Activated CD4-positive, alpha-beta memory T cell treated with anti-CD3 and anti-CD28 coated beads, Interleukin-2, amount 10 ng/mL, durations not matched to agents 7 days and 5 days (primary cell): ENCODE data around the gene SDR39U1. TPM values are rescaled to one million over a fixed set of nuclear protein-coding genes. Genes with fewer than 3 reads are reported as not detected.

Experiments
- total RNA-seq, 2 experiments: library from RNA; stranded (reverse); gene quantifications; one replicate each; pipeline ENCODE4 v1.2.3, GENCODE V29; 2021

The SDR39U1 gene
- total RNA-seq, 2 experiments from 2014 or later = 38.5 to 41.6 TPM

Other genes starting within 250 kb of the SDR39U1 start
- 10 to 100 TPM; 30.8 to 35.1 TPM for gene TM9SF1, start 247.3 kb downstream of the SDR39U1 start, total RNA-seq
- under 1 TPM; 0.48 to 0.76 TPM for gene TSSK4, start 237.1 kb downstream of the SDR39U1 start, total RNA-seq
- gene CHMP4A, start 229.3 kb downstream of the SDR39U1 start, total RNA-seq = 10 to 100 TPM; 92.9 to 97.9 TPM
- 10 to 100 TPM; 13.5 to 17.0 TPM for gene MDP1, start 226.7 kb downstream of the SDR39U1 start, total RNA-seq
- 100 to 1,000 TPM; 190 to 197 TPM for gene NEDD8, start 210.4 kb downstream of the SDR39U1 start, total RNA-seq
- 10 to 100 TPM; 78.1 to 90.3 TPM for gene GMPR2, start 209.8 kb downstream of the SDR39U1 start, total RNA-seq
- gene TINF2, start 200.2 kb downstream of the SDR39U1 start, total RNA-seq = 100 to 1,000 TPM; 133 to 139 TPM
- gene TGM1, start 179.6 kb downstream of the SDR39U1 start, total RNA-seq = 1 to 10 TPM; 4.0 to 4.4 TPM
- 10 to 100 TPM; 40.2 to 41.0 TPM for gene RABGGTA, start 171.2 kb downstream of the SDR39U1 start, total RNA-seq
- 10 to 100 TPM; 31.6 to 33.4 TPM for gene DHRS1, start 143.0 kb downstream of the SDR39U1 start, total RNA-seq
- gene NOP9, start 142.9 kb downstream of the SDR39U1 start, total RNA-seq = 10 to 100 TPM; 25.8 to 27.7 TPM
- gene CIDEB, start 134.8 kb downstream of the SDR39U1 start, total RNA-seq = 10 to 100 TPM; 38.4 to 39.6 TPM
- gene LTB4R2, start 132.6 kb downstream of the SDR39U1 start, total RNA-seq = 10 to 100 TPM; 18.5 to 19.6 TPM
- 10 to 100 TPM; 36.1 to 37.9 TPM for gene LTB4R, start 131.3 kb downstream of the SDR39U1 start, total RNA-seq
- 1 to 10 TPM; 4.5 to 5.9 TPM for gene ADCY4, start 107.7 kb downstream of the SDR39U1 start, total RNA-seq
- 10 to 100 TPM; 37.3 to 38.0 TPM for gene RIPK3, start 102.8 kb downstream of the SDR39U1 start, total RNA-seq
- gene NFATC4, start 74.6 kb downstream of the SDR39U1 start, total RNA-seq = not detected
- under 1 TPM; 0.18 TPM for gene NYNRIN, start 43.8 kb downstream of the SDR39U1 start, total RNA-seq
- gene CBLN3, start 13.1 kb downstream of the SDR39U1 start, total RNA-seq = 1 to 10 TPM; 8.6 to 9.5 TPM
- 10 to 100 TPM; 96.0 to 99.5 TPM for gene KHNYN, start 12.8 kb downstream of the SDR39U1 start, total RNA-seq
- gene CMA1, start 65.5 kb upstream of the SDR39U1 start, total RNA-seq = not detected
- gene CTSG, start 133.5 kb upstream of the SDR39U1 start, total RNA-seq = 1 to 10 TPM in 1 of 2 experiments, under 1 TPM in 1; 0.93 to 1.1 TPM
- 10 to 100 TPM; 10.7 to 11.0 TPM for gene GZMH, start 166.9 kb upstream of the SDR39U1 start, total RNA-seq
- 100 to 1,000 TPM; 682 to 685 TPM for gene GZMB, start 191.4 kb upstream of the SDR39U1 start, total RNA-seq